ENCODE results near the gene LHFPL3. TPM values are rescaled to one million over a fixed set of nuclear protein-coding genes. Genes with fewer than 3 reads are reported as not detected.

Gene LHFPL3
- total and polyA plus RNA-seq, 2 of the 13 experiments (the other 11 are each of a cell fraction or from before 2014, with no cell fraction given): not detected

DNA sequence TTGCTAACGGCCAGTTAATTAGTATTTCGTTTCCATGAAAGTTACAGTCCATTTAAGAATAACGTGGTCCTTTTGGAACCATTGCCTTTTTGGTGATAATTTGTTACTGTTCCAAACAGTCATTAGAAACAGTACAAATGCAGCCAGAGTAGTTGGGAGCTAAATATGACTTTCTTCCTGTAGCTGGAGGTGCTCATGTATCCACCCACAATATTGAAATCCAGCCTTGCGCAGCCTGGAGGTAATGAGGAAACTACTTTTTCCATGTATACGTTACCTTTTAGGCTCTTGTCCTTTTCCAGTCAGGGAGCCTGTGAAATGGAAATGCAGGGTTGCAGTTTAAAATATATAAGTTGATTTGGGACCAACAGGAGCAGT, 43.6 kb downstream of the LHFPL3 start (continued):
- TF ChIP-seq ZBED4 (CRISPR knock-in tag; IDR thresholded peaks at IDR 0.05; ENCODE audit: borderline replicate concordance) (no peak), ZFP36L2 (CRISPR knock-in tag; IDR thresholded peaks at IDR 0.05) (no peak), ZNF235 (CRISPR knock-in tag; IDR thresholded peaks at IDR 0.05; ENCODE audit: borderline replicate concordance) (no peak), KDM4B (CRISPR knock-in tag; IDR thresholded peaks at IDR 0.05) (no peak), RBAK (CRISPR knock-in tag; IDR thresholded peaks at IDR 0.05) (no peak)

DNA sequence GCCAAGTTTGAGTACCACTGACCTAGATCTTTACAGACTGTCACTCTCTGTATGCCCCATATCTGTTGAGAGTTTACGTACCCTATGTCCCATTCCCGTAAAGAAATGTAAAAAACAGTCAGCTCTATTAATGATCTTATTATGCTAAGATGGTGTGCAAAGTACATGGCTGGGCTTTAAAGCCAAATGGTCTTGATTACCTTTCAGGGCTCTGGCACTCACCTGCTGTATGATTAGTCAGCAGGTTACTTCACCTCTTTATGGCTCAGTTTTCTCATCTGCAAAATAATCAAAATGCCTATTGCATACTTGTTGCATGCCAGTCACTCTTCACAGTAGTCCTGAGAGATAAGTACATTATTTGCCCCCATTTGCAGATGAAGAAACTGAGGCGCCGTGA, 54.2 kb downstream of the LHFPL3 start:
- H3K4me3 ChIP-seq (replicated peaks in 1 of 3; ENCODE audit: insufficient read depth in 1 of 3, low read depth in 2 of 3, low read length in 3 of 3): no peak overlapping the region
- no peak for FAIRE-seq
- no peaks in the 10 kb centered on the region for H3K36me3 ChIP-seq (replicated peaks in 1 of 2; ENCODE audit: control insufficient read depth in 1 of 2, insufficient read depth in 2 of 2, low read length in 2 of 2)
- H4K20me1 ChIP-seq (ENCODE audit: insufficient read depth, low read length): no peaks in the 10 kb centered on the region
- peaks cover 0 to 14% of the 10 kb centered on the region in 2 experiments; a peak in 3 of 5 replicates for H3K27me3 ChIP-seq (ENCODE audit: control insufficient read depth in 1 of 2, insufficient read depth in 2 of 2, low read length in 2 of 2)
- ATAC-seq: no peak
- H3K9ac ChIP-seq (ENCODE audit: insufficient read depth, low read depth, low read length): no peak overlapping the region
- H3K27ac ChIP-seq (ENCODE audit: extremely low read length, insufficient read depth, low read length): no peak overlapping the region
- BruUV-seq (replicated peaks): no TSS peak
- POLR2A ChIA-PET: no interaction called here
- no peak overlapping the region for H3K4me2 ChIP-seq (ENCODE audit: low read depth, low read length)
- H3K4me1 ChIP-seq (ENCODE audit: insufficient read depth, low read length): no peaks in the 10 kb centered on the region
- DNase-seq (ENCODE audit: low spot score): no peak
- H2AFZ ChIP-seq (ENCODE audit: low read length): no peak overlapping the region
- WGBS (ENCODE audit: low lambda C conversion rate): 2% methylated on average over 4 of the region's 4 CpGs
- peaks cover 1% of the 10 kb centered on the region; the same call in 1 of the 2 replicates for H3K9me3 ChIP-seq (ENCODE audit: low read length)
- CTCF ChIA-PET (ENCODE audit: low intra/inter-chr PET ratio, low total read pairs): no interaction called here
- H3K79me2 ChIP-seq (ENCODE audit: insufficient read depth, low read length): no peaks in the 10 kb centered on the region
- in situ Hi-C loops (cut with HindIII; ENCODE audit: extremely low pct_ligation_motif_present, low pct_unique_long_range_greater_than_20kb) (no loop called here), intact Hi-C loops (cut with micrococcal nuclease; ENCODE audit: unreplicated experiment) (no loop called here)
- TF ChIP-seq SPEN (CRISPR knock-in tag; IDR thresholded peaks at IDR 0.05; ENCODE audit: low read depth) (no peak), TFDP1 (CRISPR knock-in tag; IDR thresholded peaks at IDR 0.05; ENCODE audit: borderline replicate concordance) (no peak), TBP (CRISPR knock-in tag; IDR thresholded peaks at IDR 0.05) (no peak), FLYWCH1 (CRISPR knock-in tag; IDR thresholded peaks at IDR 0.05) (no peak), CSRNP1 (CRISPR knock-in tag; IDR thresholded peaks at IDR 0.05) (no peak), ZBTB8A (CRISPR knock-in tag; IDR thresholded peaks at IDR 0.05; ENCODE audit: borderline replicate concordance, low read depth) (no peak), SOX13 (IDR thresholded peaks at IDR 0.05) (no peak), SOX13 (CRISPR knock-in tag; conservative IDR thresholded peaks at IDR 0.05 in 1 of 2, IDR thresholded peaks at IDR 0.05 in 1 of 2) (no peak), TOPORS (CRISPR knock-in tag; IDR thresholded peaks at IDR 0.05) (no peak), MYNN (CRISPR knock-in tag; IDR thresholded peaks at IDR 0.05; ENCODE audit: low read depth) (no peak), ZNF160 (CRISPR knock-in tag; IDR thresholded peaks at IDR 0.05) (no peak)
- TF ChIP-seq, protein P1, sequence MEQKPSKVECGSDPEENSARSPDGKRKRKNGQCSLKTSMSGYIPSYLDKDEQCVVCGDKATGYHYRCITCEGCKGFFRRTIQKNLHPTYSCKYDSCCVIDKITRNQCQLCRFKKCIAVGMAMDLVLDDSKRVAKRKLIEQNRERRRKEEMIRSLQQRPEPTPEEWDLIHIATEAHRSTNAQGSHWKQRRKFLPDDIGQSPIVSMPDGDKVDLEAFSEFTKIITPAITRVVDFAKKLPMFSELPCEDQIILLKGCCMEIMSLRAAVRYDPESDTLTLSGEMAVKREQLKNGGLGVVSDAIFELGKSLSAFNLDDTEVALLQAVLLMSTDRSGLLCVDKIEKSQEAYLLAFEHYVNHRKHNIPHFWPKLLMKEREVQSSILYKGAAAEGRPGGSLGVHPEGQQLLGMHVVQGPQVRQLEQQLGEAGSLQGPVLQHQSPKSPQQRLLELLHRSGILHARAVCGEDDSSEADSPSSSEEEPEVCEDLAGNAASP (CRISPR knock-in tag; IDR thresholded peaks at IDR 0.05; ENCODE audit: borderline replicate concordance): no peak
